HG03025 (cell line): Measurements from ENCODE around the gene TCP11.

ENCODE experiments used
- ATAC-seq: cut with Tn5 transposase; IDR thresholded peaks from one replicate; pipeline ENCODE4 v1.9.1; 2021; ENCODE audit warnings: mild to moderate bottlenecking, moderate library complexity; ENCODE audit not compliant: unreplicated experiment, low FRiP score

Gene TCP11

DNA sequence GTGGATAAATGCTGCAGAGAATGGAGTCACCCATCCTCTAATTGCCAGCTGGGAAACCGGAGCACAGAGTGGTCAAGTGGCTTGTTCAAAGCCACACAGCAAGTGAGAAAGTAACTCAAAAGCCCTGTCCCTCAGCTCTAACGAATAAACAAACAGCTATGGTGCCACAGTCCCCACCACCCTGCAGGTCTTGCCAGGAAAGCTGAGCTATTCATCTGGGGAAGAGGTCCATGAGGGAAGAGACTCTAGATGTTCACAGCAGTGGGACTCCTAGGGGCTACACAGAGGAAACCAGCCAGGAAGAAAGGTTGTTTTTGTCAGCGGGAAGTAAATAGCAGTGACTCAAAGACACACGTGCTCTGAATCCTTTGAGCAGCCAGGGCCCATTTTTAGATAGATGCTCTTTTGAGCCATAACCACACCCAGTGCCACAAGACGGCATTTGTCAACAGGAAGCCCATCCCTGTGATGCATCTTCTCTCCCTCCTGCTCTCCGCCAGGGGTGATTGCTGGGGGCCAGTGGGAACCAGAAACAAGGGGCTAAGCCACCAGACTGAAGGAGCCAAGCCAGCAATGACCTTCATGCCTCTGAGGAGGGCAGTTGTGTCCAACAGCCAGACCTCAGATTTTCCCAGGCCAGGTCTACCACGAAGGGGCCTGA is 32.4 kb upstream of the TCP11 start:
- no peak for ATAC-seq

DNA sequence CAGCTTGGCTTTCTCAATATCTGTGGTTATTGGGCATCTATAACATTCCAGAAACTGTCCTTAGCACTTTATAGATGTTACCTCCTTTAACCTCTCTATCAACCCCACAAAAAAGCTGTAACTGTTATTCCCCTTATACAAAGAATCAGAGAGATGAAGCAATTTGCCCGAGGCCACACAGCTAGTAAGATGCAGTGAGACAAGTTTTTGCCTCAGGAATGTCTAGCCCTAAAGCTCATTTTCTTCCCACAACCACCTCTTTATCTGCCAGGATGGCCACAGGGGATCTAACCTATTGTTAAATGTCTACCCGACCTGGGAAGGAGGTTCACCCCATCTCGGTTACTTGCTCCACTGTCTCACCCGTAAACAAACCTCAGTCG is 31.9 kb upstream of the TCP11 start:
- no peak for ATAC-seq

GRCh38 chr6:35170891-35171290 is 29.8 kb upstream of the TCP11 start:
- ATAC-seq: no peak

DNA sequence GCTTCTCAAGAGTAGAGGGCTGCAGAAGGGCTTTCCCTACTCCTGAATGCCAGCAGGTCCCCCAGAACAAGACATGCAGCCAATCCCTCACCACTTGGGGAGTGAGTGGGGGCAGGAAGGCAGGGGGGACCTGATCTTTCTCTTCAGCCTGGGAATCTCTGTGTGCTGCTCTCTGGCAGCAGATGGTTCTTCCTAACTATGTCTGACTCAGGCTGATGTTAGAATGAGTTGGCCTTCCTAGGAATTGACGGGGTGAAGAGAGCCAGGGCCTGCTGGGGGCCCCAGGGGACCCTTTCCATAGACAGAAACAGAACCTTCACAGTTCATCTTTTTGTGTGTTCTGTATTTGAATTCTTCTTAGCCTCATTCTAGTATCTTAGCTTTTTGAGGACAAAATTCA is 29.0 kb upstream of the TCP11 start:
- ATAC-seq: no peak

- no peak for ATAC-seq
These were observed 27.3 kb upstream of the TCP11 start for GRCh38 chr6:35168461-35168861.

DNA sequence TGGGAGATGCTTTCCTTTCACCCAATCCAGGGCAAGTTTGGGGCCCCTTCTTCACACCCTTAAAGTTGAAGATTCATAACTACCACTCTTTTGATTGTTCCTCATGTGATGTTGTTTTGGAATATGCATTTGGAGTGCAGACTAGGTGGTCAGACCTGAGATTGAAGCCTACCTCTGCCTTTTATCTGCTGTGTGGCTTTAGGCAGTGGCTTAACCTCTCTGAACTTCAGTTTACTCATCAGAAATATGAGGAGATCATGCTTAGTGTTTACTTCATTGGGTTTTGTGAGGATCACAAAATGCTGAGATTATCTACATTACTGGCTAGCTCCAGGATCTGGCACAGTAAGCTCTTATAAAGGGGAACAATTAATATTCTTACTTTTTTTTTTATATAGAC is 26.4 kb upstream of the TCP11 start:
- ATAC-seq: no peak

- ATAC-seq: no peak
These were observed 25.4 kb upstream of the TCP11 start for GRCh38 chr6:35166520-35166919.

GRCh38 chr6:35166116-35166515 is 25.0 kb upstream of the TCP11 start:
- no peak for ATAC-seq

DNA sequence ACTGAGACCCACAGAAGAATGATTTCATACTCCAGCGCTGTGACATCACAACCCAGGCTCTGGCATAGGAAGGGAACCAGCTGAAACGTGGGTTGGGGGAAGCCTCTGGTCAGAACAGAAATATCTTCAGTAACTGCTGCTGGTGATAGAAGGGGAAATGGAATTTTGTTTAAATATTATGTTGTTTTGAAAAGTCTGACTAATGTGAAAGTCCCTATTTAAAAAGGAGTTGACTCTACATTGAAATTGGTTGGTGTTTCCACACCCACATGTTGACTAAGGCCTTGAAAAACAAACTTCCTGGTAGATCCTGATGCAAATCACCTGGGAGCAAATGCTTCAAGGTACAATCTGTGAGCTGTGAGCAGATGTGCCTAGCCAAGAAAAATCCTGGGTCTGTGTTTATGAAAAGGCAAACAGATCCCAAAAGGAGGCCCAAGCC is 24.5 kb upstream of the TCP11 start:
- no peak for ATAC-seq

- ATAC-seq: no peak
These were observed 23.7 kb upstream of the TCP11 start for GRCh38 chr6:35164868-35165267.

DNA sequence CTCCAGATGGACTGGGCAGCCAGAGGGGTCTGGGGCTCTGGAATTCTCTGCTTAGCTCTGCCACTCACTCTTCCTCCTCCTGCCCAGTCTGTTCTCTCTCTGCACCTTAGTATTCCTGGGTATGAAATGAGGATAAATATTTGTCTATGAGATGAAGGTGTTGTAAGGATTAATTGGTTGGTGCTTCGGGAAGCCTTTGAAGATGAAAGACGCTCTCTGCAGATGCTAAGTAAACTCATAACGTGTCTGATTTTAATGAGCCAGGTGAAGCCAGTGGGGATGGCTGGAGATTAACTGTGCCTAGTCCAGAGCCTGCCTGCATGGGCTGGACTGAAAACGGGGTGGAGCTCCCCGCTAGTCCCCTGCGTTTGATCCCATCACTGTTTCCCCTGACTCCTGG is 23.1 kb upstream of the TCP11 start:
- ATAC-seq: no peak

DNA sequence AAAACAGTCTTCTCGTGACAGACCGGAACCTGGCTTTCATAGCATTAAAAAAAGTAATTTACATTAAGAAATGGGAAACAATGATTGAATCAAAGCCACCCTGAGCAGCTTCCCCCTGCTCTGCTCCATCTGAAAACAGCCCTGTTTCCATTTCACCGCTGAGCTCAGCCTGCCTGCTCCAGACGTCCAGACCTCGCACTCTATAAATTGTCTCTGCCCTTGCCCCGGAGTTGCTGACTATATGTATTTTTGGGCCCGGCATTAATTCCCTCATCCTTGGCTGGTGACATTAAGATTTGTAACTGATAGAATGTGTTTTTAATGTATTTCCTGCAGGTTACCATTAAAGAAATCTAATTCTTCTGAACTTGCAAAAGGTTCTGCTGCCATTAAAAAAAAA is 22.7 kb upstream of the TCP11 start:
- no peak for ATAC-seq

GRCh38 chr6:35161776-35162607 is 20.9 kb upstream of the TCP11 start:
- no peak for ATAC-seq

GRCh38 chr6:35161266-35161665 is 20.1 kb upstream of the TCP11 start:
- no peak for ATAC-seq

GRCh38 chr6:35160642-35161041 is 19.5 kb upstream of the TCP11 start:
- no peak for ATAC-seq

GRCh38 chr6:35158520-35158919 is 17.4 kb upstream of the TCP11 start:
- no peak for ATAC-seq

- no peak for ATAC-seq
These were observed 13.8 kb upstream of the TCP11 start for GRCh38 chr6:35154947-35155346.

DNA sequence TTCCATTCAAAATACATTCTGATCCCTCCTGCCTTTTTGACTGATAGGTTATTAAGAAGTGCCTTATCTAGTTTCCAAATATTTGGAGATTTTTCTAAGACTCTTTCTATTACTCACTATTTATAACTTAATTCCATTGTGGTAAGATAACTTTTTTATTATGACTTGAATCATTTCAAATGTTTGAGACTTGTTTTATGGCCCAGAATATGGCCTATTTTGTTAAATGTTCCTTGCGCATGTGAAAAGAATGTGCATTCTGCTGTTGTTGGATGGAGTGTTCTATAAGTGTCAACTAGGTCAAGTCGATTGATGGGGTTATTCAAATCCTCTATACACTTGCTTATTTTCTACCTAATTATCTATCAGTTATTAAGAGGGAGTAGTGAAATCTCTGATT is 13.1 kb upstream of the TCP11 start:
- ATAC-seq: no peak

DNA sequence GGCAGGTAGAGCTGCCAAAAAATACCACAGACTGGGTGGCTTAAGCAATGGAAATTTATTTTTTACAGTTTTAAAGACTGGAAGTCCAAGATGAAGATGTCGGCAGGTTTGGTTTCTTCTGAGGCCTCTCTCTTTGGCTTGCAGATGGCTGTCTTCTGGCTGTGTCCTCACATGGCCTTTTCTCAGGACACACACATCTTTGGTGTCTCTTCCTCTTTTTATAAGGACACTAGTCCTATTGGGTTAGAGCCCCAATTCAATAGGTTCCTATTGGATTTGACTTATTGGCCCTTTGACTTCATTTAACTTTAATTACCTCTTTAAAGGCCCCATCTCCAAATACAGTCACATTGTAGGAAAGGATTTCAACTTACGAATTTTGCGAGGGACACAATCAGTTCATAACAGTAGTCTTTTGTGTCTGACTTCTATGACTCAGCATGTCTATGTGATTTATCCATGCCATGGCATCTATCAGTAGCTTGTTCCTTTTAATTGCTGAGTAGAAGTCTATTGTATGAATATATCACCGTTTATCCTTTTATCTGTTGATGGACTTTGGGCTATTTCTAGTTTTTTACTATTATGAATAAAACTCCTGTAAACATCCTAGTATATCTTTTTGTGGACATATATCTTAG is 11.0 kb upstream of the TCP11 start:
- ATAC-seq: no peak

GRCh38 chr6:35151466-35151865 is 10.3 kb upstream of the TCP11 start:
- ATAC-seq: no peak

DNA sequence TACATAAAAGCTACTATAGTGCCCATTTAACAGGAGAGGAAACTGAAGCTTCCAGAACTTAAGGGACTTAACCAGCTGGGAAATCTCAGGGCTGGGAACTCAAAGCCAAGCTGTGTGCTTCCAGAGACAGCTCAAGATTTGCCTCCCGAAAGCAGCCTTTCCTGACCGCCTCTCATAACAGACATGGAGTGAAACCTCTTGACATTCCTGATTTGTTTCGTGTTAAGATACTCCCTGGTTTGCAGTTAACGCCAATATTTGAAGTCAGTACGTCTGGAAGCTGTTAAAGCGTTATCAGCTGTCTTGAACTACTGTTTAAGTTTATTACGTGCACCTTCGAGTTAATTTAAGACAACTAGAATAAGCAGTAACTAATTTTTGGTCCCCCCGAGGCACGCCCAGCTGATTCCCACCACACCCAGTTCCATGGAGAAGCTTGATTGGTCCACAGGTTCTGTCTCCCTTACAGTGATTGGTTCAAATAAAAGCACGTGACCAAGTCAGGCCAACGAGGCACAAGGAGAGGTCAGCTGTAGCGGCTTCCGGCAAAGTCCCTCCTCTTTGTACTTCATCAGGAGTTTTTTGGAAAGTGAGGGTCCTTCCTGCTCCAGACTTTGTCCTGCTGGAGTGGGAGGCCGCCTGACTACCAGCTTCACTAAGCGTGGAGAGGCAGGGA is 8.9 kb upstream of the TCP11 start:
- ATAC-seq: no peak
